Tibial artery (tissue), 4 donors: Measurements from ENCODE around the gene ATAT1.
A peak's percentile ranks its signal among the peaks of the same experiment; 100 is the strongest.

Experiments
- DNase-seq, 2 donors: peaks; one replicate each; pipeline ENCODE4 v3.0.0-alpha.2; 2019
- H3K27ac ChIP-seq, 2 donors: fragments of 200-600 bp; sonication (generic) in 1 of 2; 1 replicate in 1 of 2; 2 replicates in 1 of 2; pipeline ENCODE4 v1.5.1; 2018 to 2019; ENCODE audit warnings: mild to moderate bottlenecking in 1 of 2
- H3K27me3 ChIP-seq, 2 donors: fragments of 200-600 bp; sonication (generic) in 1 of 2; one replicate each; pipeline versions ENCODE4 v1.5.1 to v1.6.0; 2016 to 2019
- H3K36me3 ChIP-seq, 3 donors: fragments of 200-600 bp; sonication (generic) in 2 of 3; one replicate each; pipeline ENCODE4 v1.5.1; 2016 to 2019; ENCODE audit warnings: mild to moderate bottlenecking in 2 of 3
- H3K4me1 ChIP-seq, 4 donors: fragments of 200-600 bp; sonication (generic) in 2 of 4; 1 replicate in 3 of 4; 2 replicates in 1 of 4; pipeline ENCODE4 v1.5.1; 2016 to 2019
- H3K4me3 ChIP-seq, 2 donors: fragments of 200-600 bp; sonication (generic) in 1 of 2; 1 replicate in 1 of 2; 2 replicates in 1 of 2; pipeline ENCODE4 v1.5.1; 2018 to 2019; ENCODE audit warnings: mild to moderate bottlenecking in 2 of 2
- H3K9me3 ChIP-seq, 3 donors: fragments of 200-600 bp; sonication (generic) in 1 of 3; one replicate each; pipeline ENCODE4 v1.5.1; 2016 to 2019
- intact Hi-C: fragments of 100-400 bp; cut with DNase I; formaldehyde crosslinking; loops from one replicate; pipeline ENCODE4 v1.15.0; 2023; ENCODE audit warnings: low total_unique reads
- TF ChIP-seq, protein P1 (sequence below), 2 experiments: fragments of 200-600 bp in 1 of 2; fragments of 450-650 bp in 1 of 2; IDR thresholded peaks; one replicate each; pipeline ENCODE4 v1.5.1; 2017 to 2019; ENCODE audit warnings: antibody characterized with exemption in 2 of 2, mild to moderate bottlenecking in 1 of 2, moderate library complexity in 1 of 2

The ATAT1 gene

DNA sequence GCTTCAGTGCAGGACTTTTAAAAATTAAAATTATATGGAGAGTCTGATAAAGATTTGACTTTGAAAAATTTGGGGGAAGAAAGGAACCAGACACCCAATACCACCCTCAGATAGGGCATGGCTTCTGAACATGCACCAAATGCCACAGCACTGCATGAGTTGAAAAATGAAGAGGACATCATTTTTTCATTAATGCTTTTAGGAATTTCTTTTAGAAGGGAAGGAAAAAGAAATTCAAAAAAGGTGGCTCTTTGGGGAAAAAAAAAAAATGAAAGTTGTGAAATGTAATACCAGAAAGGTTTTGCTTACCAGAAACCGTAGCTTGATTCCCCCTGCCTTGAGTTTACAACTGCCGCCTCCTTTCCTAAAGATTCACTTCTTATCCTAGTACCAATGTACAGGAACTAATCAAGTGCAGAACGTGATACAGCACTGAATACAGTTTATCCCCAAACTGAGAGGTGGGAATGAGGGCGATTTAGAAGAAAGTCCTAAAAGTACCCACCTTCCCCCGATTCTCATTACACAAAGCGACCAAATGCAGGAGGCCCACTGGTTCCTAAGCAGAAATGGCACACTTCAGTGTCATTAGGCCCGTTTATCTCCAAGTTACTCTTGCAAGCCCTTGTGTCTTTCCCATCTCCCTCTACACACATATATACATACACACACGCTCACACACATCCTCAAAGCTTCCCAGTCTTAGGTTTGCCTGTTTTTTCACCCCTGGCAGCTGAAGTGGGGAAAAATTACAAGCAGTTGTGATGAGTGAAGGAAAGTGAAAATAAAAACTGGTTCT, 12.4 kb upstream of the ATAT1 start:
- TF ChIP-seq, protein P1, sequence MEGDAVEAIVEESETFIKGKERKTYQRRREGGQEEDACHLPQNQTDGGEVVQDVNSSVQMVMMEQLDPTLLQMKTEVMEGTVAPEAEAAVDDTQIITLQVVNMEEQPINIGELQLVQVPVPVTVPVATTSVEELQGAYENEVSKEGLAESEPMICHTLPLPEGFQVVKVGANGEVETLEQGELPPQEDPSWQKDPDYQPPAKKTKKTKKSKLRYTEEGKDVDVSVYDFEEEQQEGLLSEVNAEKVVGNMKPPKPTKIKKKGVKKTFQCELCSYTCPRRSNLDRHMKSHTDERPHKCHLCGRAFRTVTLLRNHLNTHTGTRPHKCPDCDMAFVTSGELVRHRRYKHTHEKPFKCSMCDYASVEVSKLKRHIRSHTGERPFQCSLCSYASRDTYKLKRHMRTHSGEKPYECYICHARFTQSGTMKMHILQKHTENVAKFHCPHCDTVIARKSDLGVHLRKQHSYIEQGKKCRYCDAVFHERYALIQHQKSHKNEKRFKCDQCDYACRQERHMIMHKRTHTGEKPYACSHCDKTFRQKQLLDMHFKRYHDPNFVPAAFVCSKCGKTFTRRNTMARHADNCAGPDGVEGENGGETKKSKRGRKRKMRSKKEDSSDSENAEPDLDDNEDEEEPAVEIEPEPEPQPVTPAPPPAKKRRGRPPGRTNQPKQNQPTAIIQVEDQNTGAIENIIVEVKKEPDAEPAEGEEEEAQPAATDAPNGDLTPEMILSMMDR (IDR thresholded peaks at IDR 0.05), result no peak
- DNase-seq, result no peak
- H3K27me3 ChIP-seq, result no peaks in the 10 kb centered on the region
- peak overlapping the region; percentile 87 to 90 for H3K4me3 ChIP-seq
- H3K27ac ChIP-seq, result peak overlapping the region; percentile 96 to 98
- H3K4me1 ChIP-seq, result peaks cover 0 to 65% (median 43%) of the 10 kb centered on the region in 4 donors
- peaks cover 15 to 17% (median 16%) of the 10 kb centered on the region in 3 donors for H3K36me3 ChIP-seq
- intact Hi-C loops, result no loop called here
- H3K9me3 ChIP-seq, result no peaks in the 10 kb centered on the region

DNA sequence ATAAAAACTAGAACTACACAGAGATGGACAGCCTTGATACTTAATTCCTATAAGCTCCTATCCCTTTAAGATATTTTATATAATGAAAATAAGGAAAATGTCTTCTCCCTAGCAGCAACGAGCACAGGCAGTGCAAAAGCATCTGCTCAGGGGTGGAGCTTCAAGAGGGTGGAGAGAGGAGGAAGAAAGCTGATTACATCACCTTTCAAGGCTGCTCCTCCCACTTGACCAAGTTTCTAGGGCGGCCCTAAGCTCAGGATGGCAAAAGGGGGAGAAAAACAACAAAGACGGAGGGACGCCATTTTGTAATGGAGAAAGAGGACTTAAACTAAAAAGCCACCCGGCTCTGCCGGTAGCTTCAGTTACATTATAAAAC, 11.8 kb upstream of the ATAT1 start:
- H3K36me3 ChIP-seq, result peaks cover 17 to 19% (median 17%) of the 10 kb centered on the region in 3 donors
- H3K4me3 ChIP-seq, result peak overlapping the region; percentile 87 to 90
- H3K27ac ChIP-seq, result peak overlapping the region; percentile 96 to 98
- TF ChIP-seq, protein P1 (IDR thresholded peaks at IDR 0.05), result no peak
- peak; percentile 91 to 94 for DNase-seq
- H3K27me3 ChIP-seq, result no peaks in the 10 kb centered on the region
- intact Hi-C loops, result loop anchor here (5.0 kb wide), 2 partner anchors 58 to 107 kb away; partner anchors contain the start of genes GNL1, PRR3 and TUBB
- H3K9me3 ChIP-seq, result no peaks in the 10 kb centered on the region
- peaks cover 0 to 59% (median 41%) of the 10 kb centered on the region in 4 donors for H3K4me1 ChIP-seq

DNA sequence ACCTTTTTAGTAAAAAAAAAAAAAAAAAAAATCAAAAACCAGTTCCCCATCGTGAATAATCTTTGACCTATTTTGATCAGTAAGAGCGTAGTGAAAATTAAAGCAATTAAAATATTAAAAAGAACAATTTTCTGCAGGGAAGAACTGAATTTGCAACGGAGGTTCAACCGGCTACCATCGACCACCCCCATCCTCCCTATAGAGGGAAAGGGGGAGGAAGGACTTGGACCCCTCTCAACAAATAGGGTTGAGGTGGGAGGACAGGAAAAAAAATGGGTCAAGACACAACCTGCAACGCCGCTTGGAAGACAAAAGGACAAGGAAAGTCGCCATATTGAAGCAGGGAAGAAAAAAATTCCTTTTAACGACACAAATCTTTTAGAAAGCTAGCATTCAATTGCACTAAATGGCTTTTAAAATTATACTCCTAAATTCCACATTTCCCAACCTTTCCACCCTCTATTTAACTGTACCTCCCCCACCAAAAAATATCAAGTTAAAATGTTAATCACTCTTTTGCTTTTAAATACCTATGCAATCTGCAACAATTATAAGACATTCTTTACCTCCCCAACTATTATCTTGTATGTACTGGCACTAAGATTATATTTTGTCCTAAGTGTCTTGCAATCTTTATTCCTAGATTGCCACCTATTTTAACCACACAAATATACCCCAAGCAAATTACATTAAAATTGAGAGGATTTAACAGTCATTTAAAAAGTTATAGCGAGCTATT, 11.3 kb upstream of the ATAT1 start:
- Histone ChIP-seq H3K36me3 (peaks cover 22 to 24% (median 23%) of the 10 kb centered on the region in 3 donors), H3K27ac (peak overlapping the region; percentile 96 to 98), H3K4me1 (peaks cover 0 to 54% (median 36%) of the 10 kb centered on the region in 4 donors), H3K9me3 (no peaks in the 10 kb centered on the region), H3K4me3 (peak overlapping the region; percentile 87 to 90), H3K27me3 (no peaks in the 10 kb centered on the region)
- TF ChIP-seq, protein P1 (IDR thresholded peaks at IDR 0.05), result no peak
- intact Hi-C loops, result loop anchor here (5.0 kb wide), 2 partner anchors 58 to 107 kb away; partner anchors contain the start of genes GNL1, PRR3 and TUBB
- peak; percentile 37 to 64 for DNase-seq

- intact Hi-C loops, result loop anchor here (5.0 kb wide), 2 partner anchors 59 to 106 kb away; partner anchors contain the start of genes GNL1, PRR3 and TUBB
Measured at GRCh38 chr6:30615958-30616810, 10.5 kb upstream of the ATAT1 start.

More at GRCh38 chr6:30615958-30616810, 10.5 kb upstream of the ATAT1 start:
- peaks cover 0 to 46% (median 33%) of the 10 kb centered on the region in 4 donors for H3K4me1 ChIP-seq
- peak overlapping the region; percentile 87 to 90 for H3K4me3 ChIP-seq
- TF ChIP-seq, protein P1 (IDR thresholded peaks at IDR 0.05), result no peak
- peaks cover 30 to 32% (median 31%) of the 10 kb centered on the region in 3 donors for H3K36me3 ChIP-seq
- no peaks in the 10 kb centered on the region for H3K9me3 ChIP-seq
- H3K27me3 ChIP-seq, result no peaks in the 10 kb centered on the region
- H3K27ac ChIP-seq, result peak overlapping the region; percentile 96 to 98
- no peak for DNase-seq
